22Rv1 (cell line): Measurements from ENCODE around the gene RPRD2.

Experiments used
- H3K27ac ChIP-seq: fragments of 450-650 bp; 2 replicates; pipeline ENCODE4 v1.5.1; 2017
- ZFX ChIP-seq: fragments of 450-650 bp; IDR thresholded peaks from 2 replicates; pipeline ENCODE4 v1.6.1; 2017; ENCODE audit warnings: antibody characterized with exemption, borderline replicate concordance
- TF ChIP-seq, protein P1 (sequence below): fragments of 450-650 bp; IDR thresholded peaks from 2 replicates; pipeline ENCODE4 v1.5.1; 2017; ENCODE audit warnings: mild to moderate bottlenecking

Gene RPRD2

DNA sequence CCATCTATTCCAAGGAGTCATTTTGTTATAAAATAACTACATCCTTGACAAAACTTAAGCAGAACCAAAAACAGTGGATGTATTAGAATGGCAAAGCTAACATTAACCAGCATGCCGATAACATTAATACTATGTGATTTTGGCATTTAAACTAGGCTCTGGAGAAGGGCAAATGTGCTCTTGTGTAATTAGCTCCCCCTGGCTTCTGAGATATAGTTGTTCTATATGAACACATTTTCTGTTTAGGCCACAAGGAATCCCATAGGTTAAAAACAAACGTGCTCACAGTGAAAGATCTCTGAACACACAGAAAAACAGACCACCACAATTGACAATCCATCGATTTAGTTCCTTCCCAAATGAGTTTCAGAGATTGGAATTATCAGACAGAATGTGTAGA lies 65.9 kb downstream of the RPRD2 start:
- no peak for TF ChIP-seq ZFX
- TF ChIP-seq, protein P1, sequence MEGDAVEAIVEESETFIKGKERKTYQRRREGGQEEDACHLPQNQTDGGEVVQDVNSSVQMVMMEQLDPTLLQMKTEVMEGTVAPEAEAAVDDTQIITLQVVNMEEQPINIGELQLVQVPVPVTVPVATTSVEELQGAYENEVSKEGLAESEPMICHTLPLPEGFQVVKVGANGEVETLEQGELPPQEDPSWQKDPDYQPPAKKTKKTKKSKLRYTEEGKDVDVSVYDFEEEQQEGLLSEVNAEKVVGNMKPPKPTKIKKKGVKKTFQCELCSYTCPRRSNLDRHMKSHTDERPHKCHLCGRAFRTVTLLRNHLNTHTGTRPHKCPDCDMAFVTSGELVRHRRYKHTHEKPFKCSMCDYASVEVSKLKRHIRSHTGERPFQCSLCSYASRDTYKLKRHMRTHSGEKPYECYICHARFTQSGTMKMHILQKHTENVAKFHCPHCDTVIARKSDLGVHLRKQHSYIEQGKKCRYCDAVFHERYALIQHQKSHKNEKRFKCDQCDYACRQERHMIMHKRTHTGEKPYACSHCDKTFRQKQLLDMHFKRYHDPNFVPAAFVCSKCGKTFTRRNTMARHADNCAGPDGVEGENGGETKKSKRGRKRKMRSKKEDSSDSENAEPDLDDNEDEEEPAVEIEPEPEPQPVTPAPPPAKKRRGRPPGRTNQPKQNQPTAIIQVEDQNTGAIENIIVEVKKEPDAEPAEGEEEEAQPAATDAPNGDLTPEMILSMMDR = peak; percentile 38

DNA sequence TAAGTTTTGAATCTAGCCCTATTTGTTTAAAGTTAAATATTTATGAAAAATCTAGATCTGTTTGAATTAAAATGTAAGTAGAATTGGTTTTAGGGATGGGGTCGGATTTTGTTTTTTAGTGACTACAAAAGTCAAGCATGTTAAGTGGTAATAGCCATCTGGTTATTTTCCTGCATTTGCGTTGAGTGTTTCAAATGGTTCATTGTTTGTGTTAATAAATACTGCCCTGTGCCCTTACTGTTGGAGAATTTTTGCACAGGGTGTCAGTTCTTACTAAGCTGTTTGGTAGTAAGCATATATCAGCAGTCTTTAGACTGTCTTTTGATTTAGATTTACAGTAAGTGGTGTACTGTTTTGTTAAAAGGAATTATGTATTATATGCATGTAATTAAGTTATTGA lies 77.2 kb downstream of the RPRD2 start:
- TF ChIP-seq, protein P1 = no peak
- TF ChIP-seq ZFX = no peak

More for the DNA sequence above, 65.9 kb downstream of the RPRD2 start:
- no peak overlapping the region for H3K27ac ChIP-seq

DNA sequence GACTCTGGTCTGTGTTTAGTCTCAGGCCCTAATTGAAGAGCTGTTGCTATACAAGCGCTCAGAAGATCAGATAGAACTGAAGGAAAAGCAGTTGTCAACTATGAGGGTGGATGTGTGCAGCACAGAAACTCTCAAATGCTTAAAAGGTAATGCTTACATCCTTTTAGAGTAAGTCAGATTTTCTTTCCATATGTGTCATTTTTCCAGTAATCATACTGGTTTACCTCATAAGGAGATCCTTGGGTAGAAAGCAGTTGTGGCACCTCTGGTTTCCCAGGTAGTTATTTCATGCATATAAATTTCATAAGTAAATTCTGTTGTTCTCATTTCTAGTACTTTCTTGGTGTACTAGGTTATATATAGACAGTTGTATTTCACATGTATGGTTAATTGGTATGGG lies 80.3 kb downstream of the RPRD2 start:
- TF ChIP-seq, protein P1 = no peak
- no peak for TF ChIP-seq ZFX
- H3K27ac ChIP-seq = no peak overlapping the region; the same call in 1 of the 2 replicates

More for the DNA sequence above, 77.2 kb downstream of the RPRD2 start:
- H3K27ac ChIP-seq = no peak overlapping the region

DNA sequence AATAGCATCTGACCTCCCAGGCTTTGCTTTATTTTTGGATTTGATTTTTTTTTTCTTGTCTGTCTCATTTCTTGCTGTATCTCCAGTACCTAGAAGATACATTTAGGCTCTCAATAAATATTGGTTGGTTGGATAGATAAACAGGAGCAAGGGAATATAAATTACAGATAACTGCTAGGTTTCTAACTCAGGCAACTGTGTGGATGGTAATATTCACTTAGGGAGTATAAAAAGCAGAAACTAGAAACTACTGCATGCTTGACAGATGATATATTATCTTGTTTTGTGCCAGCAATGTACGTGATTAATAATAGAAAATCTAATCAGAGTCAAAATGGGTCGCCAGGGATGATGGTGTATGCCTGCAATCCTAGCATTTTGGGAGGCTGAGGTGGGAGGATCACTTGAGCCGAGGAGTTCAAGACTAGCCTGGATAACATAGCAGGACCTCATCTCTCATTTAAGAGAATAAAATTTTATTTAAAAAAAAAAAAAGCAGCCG lies 92.2 kb downstream of the RPRD2 start:
- no peak overlapping the region for H3K27ac ChIP-seq
- no peak for TF ChIP-seq ZFX
- TF ChIP-seq, protein P1 = no peak

DNA sequence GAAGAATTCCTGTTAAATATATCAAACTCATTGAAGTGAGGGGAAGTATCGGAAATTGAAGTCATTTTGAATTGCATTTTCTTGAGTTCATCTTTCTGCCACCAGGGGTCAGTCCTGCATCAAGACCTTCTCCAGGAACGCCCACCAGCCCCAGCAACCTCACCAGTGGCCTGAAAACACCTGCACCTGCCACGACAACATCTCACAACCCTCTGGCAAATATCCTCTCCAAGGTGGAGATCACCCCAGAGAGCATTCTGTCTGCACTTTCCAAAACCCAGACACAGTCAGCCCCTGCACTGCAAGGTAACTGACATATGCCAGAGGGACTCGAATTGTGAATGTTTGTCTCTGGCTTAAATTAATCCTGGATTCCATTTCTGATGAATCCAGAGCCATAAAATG lies 100.5 kb downstream of the RPRD2 start:
- no peak overlapping the region for H3K27ac ChIP-seq
- TF ChIP-seq ZFX = no peak
- TF ChIP-seq, protein P1 = peak; percentile 94

DNA sequence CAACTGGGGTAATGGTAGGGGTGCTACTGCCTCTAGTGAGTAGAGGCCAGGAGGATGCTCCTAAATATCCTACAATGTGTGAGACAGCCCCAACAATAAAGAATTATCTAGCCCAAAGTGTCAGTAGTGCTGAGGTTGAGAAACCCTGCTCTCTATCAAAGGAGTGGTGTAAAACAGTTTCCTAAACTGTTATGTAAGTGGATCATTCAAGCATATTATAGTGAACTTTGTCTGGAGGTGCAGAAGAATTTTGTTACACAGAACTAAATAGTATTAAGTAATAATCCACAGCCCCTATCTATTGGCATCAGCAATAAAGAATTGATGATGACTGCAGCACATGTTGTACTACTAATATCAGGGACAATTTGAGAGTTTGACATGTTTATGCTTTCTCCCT lies 103.0 kb downstream of the RPRD2 start:
- no peak overlapping the region for H3K27ac ChIP-seq
- TF ChIP-seq ZFX = no peak
- TF ChIP-seq, protein P1 = no peak

DNA sequence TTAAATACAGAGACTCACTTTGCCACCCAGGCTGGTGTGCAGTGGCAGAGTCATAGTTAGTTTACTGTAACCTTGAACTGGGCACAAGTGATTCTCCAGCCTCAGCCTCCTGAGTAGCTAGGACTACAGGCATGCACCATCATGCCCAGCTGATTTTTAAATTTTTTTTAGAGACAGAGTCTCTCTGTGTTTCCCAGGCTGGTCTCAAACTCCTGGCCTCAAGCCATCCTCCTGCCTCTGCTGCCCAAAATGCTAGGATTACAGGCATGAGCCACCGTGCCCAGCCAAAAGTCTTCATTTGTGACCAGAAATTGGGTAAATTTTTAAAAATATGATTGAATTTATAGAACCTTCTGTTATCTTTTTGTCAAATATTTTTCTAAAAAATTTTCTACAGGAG lies 105.3 kb downstream of the RPRD2 start:
- H3K27ac ChIP-seq = 0 out of 2 replicates have a peak overlapping the region, but pooled peaks have one; percentile 2

More for the DNA sequence above, 105.3 kb downstream of the RPRD2 start:
- TF ChIP-seq, protein P1 = no peak
- no peak for TF ChIP-seq ZFX
